K562 (cell line): ENCODE measurements around the gene CHRM1. TPM values are rescaled to one million over a fixed set of nuclear protein-coding genes. Genes with fewer than 3 reads are reported as not detected.
A peak's percentile ranks its signal among the peaks of the same experiment; 100 is the strongest.

Experiments
- ARID2 ChIP-seq: fragments of 450-650 bp; IDR thresholded peaks from 2 replicates; pipeline ENCODE4 v1.6.1; 2017; ENCODE audit warnings: antibody characterized with exemption, mild to moderate bottlenecking
- BRCA1 ChIP-seq, 2 experiments: fragments of 450-650 bp in 1 of 2; sonication (generic) in 1 of 2; formaldehyde crosslinking in 1 of 2; IDR thresholded peaks; 2 replicates each; pipeline versions ENCODE4 v1.5.0 to v1.6.1; 2017 to 2020; ENCODE audit warnings: mild to moderate bottlenecking in 1 of 2, missing genetic modification reagents in 1 of 2
- BRD9 ChIP-seq: fragments of 450-650 bp; IDR thresholded peaks from 2 replicates; pipeline ENCODE4 v1.6.1; 2018; ENCODE audit warnings: low read depth; ENCODE audit not compliant: partially characterized antibody
- CHD1 ChIP-seq: fragments of 200-600 bp; sonication (generic); IDR thresholded peaks from one replicate; pipeline ENCODE4 v1.6.1; 2012; ENCODE audit warnings: mild to moderate bottlenecking, moderate library complexity, low read length, inconsistent platforms
- FOXP1 ChIP-seq: sonication (generic); formaldehyde crosslinking; IDR thresholded peaks from 2 replicates; pipeline ENCODE4 v1.8.0; 2022; ENCODE audit warnings: mild to moderate bottlenecking, missing genetic modification reagents
- FUS ChIP-seq: fragments of 200-400 bp; formaldehyde crosslinking; optimal IDR thresholded peaks from 2 replicates; pipeline ENCODE3; 2017; ENCODE audit warnings: low read depth, low read length
- HNRNPLL ChIP-seq: fragments of 200-400 bp; formaldehyde crosslinking; IDR thresholded peaks from 2 replicates; pipeline ENCODE4 v1.6.1; 2017; ENCODE audit warnings: low read length, low read depth, mild to moderate bottlenecking; ENCODE audit not compliant: poor library complexity, severe bottlenecking
- KLF16 ChIP-seq: IDR thresholded peaks from 2 replicates; pipeline ENCODE4 v1.6.1; 2016; ENCODE audit warnings: antibody characterized with exemption
- PRDM10 ChIP-seq: fragments of 450-650 bp; IDR thresholded peaks from 2 replicates; pipeline ENCODE4 v1.6.1; 2018; ENCODE audit not compliant: partially characterized antibody
- RAD51 ChIP-seq: fragments of 450-650 bp; IDR thresholded peaks from 2 replicates; pipeline ENCODE4 v1.7.1; 2016; ENCODE audit warnings: low read depth, mild to moderate bottlenecking, borderline replicate concordance
- TGIF2 ChIP-seq: sonication (generic); formaldehyde crosslinking; IDR thresholded peaks from 2 replicates; pipeline ENCODE4 v1.8.1; 2022; ENCODE audit warnings: mild to moderate bottlenecking, missing genetic modification reagents, moderate library complexity
- ZBTB11 ChIP-seq, 3 experiments: fragments of 200-800 bp in 1 of 3; fragments of 250-450 bp in 1 of 3; fragments of 450-650 bp in 1 of 3; sonication (Bioruptor Pico) in 1 of 3; sonication (Bioruptor generic) in 1 of 3; formaldehyde crosslinking in 1 of 3; IDR thresholded peaks; 2 replicates each; pipeline versions ENCODE4 v1.6.1 to v1.8.0; 2016 to 2022; ENCODE audit warnings: mild to moderate bottlenecking in 2 of 3, missing genetic modification characterization in 2 of 3, missing compliant biosample characterization in 1 of 3, moderate library complexity in 1 of 3
- ZNF143 ChIP-seq: sonication (generic); formaldehyde crosslinking; IDR thresholded peaks from 2 replicates; pipeline ENCODE4 v1.9.0; 2022; ENCODE audit warnings: mild to moderate bottlenecking, missing genetic modification reagents
- ZNF3 ChIP-seq: fragments of 250-450 bp; sonication (Bioruptor Pico); IDR thresholded peaks from 2 replicates; pipeline ENCODE4 v1.5.0; 2021; ENCODE audit warnings: mild to moderate bottlenecking, moderate library complexity
- ZNF830 ChIP-seq: fragments of 250-450 bp; sonication (Bioruptor Pico); IDR thresholded peaks from 2 replicates; pipeline ENCODE4 v1.5.0; 2021; ENCODE audit warnings: mild to moderate bottlenecking
- polyA plus RNA-seq, 8 experiments: library from polyadenylated mRNA; depleted of rRNA in 4 of 8; stranded (reverse) in 5 of 8; unstranded in 3 of 8; fragments of >200 nt; fragmentation: Nextera tagmentation in 2 of 8; fragmentation: Illumina TruSeq in 1 of 8; extraction: Ambion mirVana in 2 of 8; extraction: Trizol in 1 of 8; gene quantifications; 2 replicates each; pipeline versions ENCODE4 v1.2.1 to v1.2.3, GENCODE V29; 2011 to 2014; ENCODE audit warnings: inconsistent platforms in 1 of 8, missing spikeins in 1 of 8
- total RNA-seq, 7 experiments: library from RNA; depleted of rRNA in 6 of 7; stranded (reverse); fragments of >200 nt in 6 of 7; fragmentation: Illumina TruSeq in 2 of 7; extraction: Trizol in 2 of 7; gene quantifications; 2 replicates each; pipeline versions ENCODE4 v1.2.1 to v1.2.3, GENCODE V29; 2011 to 2021; ENCODE audit warnings: low replicate concordance in 1 of 7
- TF ChIP-seq, protein P1 (sequence below): fragments of 200-800 bp; sonication (Bioruptor generic); IDR thresholded peaks from 2 replicates; pipeline ENCODE4 v1.6.1; 2016; ENCODE audit warnings: missing genetic modification characterization, missing compliant biosample characterization

CHRM1 gene
- total and polyA plus RNA-seq, 9 of the 15 experiments (the other 6 are each of a cell fraction or from before 2014, with no cell fraction given) = not detected

- TF ChIP-seq ZBTB11 (CRISPR knock-in tag; IDR thresholded peaks at IDR 0.05) = no peak
- TF ChIP-seq CHD1 = no peak
- TF ChIP-seq ZNF3 (CRISPR knock-in tag) = no peak
- TF ChIP-seq PRDM10 = no peak
- TF ChIP-seq ZNF143 (CRISPR knock-in tag) = no peak
- TF ChIP-seq, protein P1, sequence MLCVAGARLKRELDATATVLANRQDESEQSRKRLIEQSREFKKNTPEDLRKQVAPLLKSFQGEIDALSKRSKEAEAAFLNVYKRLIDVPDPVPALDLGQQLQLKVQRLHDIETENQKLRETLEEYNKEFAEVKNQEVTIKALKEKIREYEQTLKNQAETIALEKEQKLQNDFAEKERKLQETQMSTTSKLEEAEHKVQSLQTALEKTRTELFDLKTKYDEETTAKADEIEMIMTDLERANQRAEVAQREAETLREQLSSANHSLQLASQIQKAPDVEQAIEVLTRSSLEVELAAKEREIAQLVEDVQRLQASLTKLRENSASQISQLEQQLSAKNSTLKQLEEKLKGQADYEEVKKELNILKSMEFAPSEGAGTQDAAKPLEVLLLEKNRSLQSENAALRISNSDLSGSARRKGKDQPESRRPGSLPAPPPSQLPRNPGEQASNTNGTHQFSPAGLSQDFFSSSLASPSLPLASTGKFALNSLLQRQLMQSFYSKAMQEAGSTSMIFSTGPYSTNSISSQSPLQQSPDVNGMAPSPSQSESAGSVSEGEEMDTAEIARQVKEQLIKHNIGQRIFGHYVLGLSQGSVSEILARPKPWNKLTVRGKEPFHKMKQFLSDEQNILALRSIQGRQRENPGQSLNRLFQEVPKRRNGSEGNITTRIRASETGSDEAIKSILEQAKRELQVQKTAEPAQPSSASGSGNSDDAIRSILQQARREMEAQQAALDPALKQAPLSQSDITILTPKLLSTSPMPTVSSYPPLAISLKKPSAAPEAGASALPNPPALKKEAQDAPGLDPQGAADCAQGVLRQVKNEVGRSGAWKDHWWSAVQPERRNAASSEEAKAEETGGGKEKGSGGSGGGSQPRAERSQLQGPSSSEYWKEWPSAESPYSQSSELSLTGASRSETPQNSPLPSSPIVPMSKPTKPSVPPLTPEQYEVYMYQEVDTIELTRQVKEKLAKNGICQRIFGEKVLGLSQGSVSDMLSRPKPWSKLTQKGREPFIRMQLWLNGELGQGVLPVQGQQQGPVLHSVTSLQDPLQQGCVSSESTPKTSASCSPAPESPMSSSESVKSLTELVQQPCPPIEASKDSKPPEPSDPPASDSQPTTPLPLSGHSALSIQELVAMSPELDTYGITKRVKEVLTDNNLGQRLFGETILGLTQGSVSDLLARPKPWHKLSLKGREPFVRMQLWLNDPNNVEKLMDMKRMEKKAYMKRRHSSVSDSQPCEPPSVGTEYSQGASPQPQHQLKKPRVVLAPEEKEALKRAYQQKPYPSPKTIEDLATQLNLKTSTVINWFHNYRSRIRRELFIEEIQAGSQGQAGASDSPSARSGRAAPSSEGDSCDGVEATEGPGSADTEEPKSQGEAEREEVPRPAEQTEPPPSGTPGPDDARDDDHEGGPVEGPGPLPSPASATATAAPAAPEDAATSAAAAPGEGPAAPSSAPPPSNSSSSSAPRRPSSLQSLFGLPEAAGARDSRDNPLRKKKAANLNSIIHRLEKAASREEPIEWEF (CRISPR knock-in tag) = no peak; the same call in 1 of the 2 replicates
- no peak for TF ChIP-seq HNRNPLL
- TF ChIP-seq RAD51 = no peak
- TF ChIP-seq BRCA1 (IDR thresholded peaks at IDR 0.05) = no peak
- TF ChIP-seq BRCA1 (CRISPR knock-in tag; IDR thresholded peaks at IDR 0.05) = no peak
- TF ChIP-seq FOXP1 (CRISPR knock-in tag) = no peak
- TF ChIP-seq TGIF2 (CRISPR knock-in tag) = no peak
- no peak for TF ChIP-seq BRD9
- no peak for TF ChIP-seq ZNF830 (CRISPR knock-in tag)
- TF ChIP-seq ARID2 = no peak
- no peak for TF ChIP-seq FUS
- 0 out of 2 replicates have a peak, but pooled peaks have one; percentile 11 for TF ChIP-seq KLF16
Measured at GRCh38 chr11:62880231-62880802, 40.8 kb downstream of the CHRM1 start (continued).
